Measurements from ENCODE around the gene OR10G3. TPM values are rescaled to one million over a fixed set of nuclear protein-coding genes. Genes with fewer than 3 reads are reported as not detected.

Gene OR10G3, protein sequence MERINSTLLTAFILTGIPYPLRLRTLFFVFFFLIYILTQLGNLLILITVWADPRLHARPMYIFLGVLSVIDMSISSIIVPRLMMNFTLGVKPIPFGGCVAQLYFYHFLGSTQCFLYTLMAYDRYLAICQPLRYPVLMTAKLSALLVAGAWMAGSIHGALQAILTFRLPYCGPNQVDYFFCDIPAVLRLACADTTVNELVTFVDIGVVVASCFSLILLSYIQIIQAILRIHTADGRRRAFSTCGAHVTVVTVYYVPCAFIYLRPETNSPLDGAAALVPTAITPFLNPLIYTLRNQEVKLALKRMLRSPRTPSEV
- total RNA-seq = not detected in 2 replicates

DNA sequence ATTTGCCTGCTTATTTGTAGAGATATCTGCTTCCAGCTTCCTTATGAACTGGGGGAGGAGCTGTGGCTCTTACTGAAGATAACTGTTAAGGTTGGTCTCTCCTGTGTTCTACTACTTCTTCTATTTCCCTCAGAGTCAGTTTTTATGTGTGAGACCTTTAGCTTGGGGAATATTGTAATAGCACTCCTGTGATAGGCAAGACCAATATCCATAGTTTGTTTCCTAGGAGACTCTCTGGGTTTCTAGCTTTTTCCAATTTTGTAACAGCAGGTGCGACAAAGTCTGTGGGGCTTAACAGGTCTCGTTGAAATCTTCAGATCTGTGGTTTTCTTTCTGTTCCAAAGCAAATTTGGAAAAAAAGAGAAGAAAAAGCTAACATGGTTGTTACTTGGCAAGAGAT lies at the start of gene OR10G3:
OR10G3 (minus strand) TSS at position 101 of the 400 bp plus-strand sequence. CDS start 9,332 bp downstream, outside the sequence.

DNA sequence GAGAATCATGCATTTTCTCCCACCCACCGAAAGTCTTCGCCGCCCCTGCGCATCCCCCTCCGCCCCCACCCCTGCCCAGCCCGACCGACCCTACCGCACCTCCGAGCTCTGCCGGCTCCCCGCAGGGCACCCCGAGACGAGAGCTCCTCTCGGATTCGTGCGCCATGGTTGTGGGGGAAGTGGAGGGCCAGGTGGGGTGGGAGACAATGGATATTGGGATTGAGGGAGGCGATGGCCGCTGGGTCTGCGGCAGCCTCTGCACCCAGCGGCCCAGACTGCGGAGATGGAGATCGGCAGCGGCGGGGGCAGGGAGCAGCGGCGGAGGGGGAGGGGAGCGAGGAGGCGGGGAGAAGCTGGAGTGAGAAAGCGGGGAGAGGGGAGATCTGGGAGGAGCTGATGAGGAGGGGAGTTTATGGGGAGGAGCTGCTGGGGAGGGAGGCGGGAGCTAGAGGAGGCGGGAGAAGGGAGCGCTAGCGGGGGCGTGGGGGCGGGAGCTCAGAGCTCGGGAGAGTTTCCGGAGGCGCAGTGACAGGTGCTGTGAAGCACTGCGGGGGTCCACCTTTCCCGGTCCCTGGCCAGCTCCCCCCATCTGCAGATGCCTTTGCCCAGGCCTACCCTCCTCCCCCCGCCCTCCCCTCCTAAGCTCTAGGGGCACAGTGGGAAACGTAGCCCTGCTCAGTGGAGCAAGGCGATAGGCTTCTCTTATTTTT lies 53.8 kb downstream of the OR10G3 start, which contains the start of gene SALL2:
SALL2 (minus strand) TSS at position 385 of the 710 bp plus-strand sequence; CDS start at position 166, 219 bp downstream.

Other genes with a start within 250 kb of the OR10G3 start
- gene SUPT16H, start 196.1 kb downstream of the OR10G3 start, total RNA-seq = 71.5 and 86.1 TPM in 2 replicates
- gene CHD8, start 124.0 kb downstream of the OR10G3 start, total RNA-seq = 47.7 and 51.1 TPM in 2 replicates
- 20.7 and 24.2 TPM in 2 replicates for gene RAB2B, start 103.1 kb downstream of the OR10G3 start, total RNA-seq
- gene TOX4, start 102.9 kb downstream of the OR10G3 start, total RNA-seq = 21.5 and 30.5 TPM in 2 replicates
- 39.2 and 52.8 TPM in 2 replicates for gene METTL3, start 68.7 kb downstream of the OR10G3 start, total RNA-seq
- 1.5 and 2.1 TPM in 2 replicates for gene SALL2, start 53.7 kb downstream of the OR10G3 start, total RNA-seq
- gene OR10G2, start 54.9 kb upstream of the OR10G3 start, total RNA-seq = not detected in 2 replicates
- not detected in 2 replicates for gene OR4E2, start 73.8 kb upstream of the OR10G3 start, total RNA-seq
- not detected in 2 replicates for gene OR4E1, start 93.7 kb upstream of the OR10G3 start, total RNA-seq